ENCODE data around the gene DNAJA4. TPM values are rescaled to one million over a fixed set of nuclear protein-coding genes. Genes with fewer than 3 reads are reported as not detected.

The DNAJA4 gene
- total and polyA plus RNA-seq, 12 donors, result 40.0 to 226 (median 150) TPM

DNA sequence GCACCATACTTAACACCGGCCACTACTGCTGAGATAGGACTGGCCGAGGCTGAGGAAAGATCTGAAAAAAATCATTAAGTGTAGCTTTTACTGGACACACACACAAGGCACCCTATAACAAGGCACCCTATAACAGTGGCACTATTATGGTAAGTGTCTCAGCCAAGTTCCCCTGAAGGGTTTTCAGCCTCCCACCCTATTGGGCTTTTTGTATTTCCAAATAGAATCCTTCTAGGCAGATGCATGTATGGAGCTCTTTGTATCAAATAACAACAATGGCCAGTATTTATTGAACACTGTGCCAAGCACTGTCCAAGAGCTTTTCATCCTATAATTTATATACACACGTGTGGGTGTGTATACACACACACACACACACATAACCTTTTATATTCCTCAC, 6.7 kb upstream of the DNAJA4 start:
- Histone ChIP-seq H3K9me3 (no peaks in the 10 kb centered on the region), H3K36me3 (no peaks in the 10 kb centered on the region), H3K4me1 (no peaks in the 10 kb centered on the region), H3K27me3 (no peaks in the 10 kb centered on the region), H3K4me3 (no peak overlapping the region), H3K27ac (no peak overlapping the region)
- intact Hi-C loops (cut with DNase I), result no loop called here
- WGBS, 2 donors, result 78 to 87% methylated on average over 3 of the region's 3 CpGs
- no peak for TF ChIP-seq CTCF (IDR thresholded peaks at IDR 0.05)
- DNase-seq (no peak), ATAC-seq (no peak)

DNA sequence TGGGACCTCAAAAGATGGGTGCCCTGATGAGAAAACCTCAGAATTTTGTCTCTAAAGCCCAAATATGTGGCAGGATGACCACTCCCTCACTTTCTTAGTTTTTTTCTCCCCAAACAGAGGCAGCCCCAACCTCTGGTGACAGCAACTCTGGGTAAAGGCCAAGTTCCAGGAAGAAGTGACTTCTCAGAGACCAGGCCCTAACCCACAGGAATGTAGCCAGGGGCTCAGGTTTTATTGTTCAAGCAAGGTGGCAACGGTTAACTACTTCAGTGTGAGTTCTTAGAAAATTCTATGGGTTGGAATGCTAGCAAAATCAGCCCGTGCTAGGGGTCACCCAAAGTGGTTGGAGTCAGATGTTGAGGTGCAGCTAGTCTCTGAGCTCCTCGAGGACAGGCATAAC, 5.1 kb upstream of the DNAJA4 start:
- no peaks in the 10 kb centered on the region for H3K9me3 ChIP-seq
- no peaks in the 10 kb centered on the region for H3K36me3 ChIP-seq
- no peak for TF ChIP-seq CTCF (IDR thresholded peaks at IDR 0.05)
- intact Hi-C loops (cut with DNase I), result no loop called here
- H3K27me3 ChIP-seq, result no peaks in the 10 kb centered on the region
- H3K4me1 ChIP-seq, result peaks cover 0 to 6% (median 0%) of the 10 kb centered on the region in 9 donors
- 89% methylated on average over 3 of the region's 3 CpGs for WGBS, 2 donors
- no peak for DNase-seq
- no peak overlapping the region for H3K4me3 ChIP-seq
- no peak overlapping the region for H3K27ac ChIP-seq
- ATAC-seq, result no peak

GRCh38 chr15:78260489-78260888, 3.9 kb upstream of the DNAJA4 start:
- intact Hi-C loops (cut with DNase I), result no loop called here
- no peak for TF ChIP-seq CTCF (IDR thresholded peaks at IDR 0.05)
- 62% methylated on average over 2 of the region's 2 CpGs for WGBS, 2 donors
- H3K27ac ChIP-seq, result no peak overlapping the region
- H3K27me3 ChIP-seq, result no peaks in the 10 kb centered on the region
- no peak overlapping the region for H3K4me3 ChIP-seq
- no peaks in the 10 kb centered on the region for H3K9me3 ChIP-seq
- peaks cover 0 to 16% (median 7%) of the 10 kb centered on the region in 9 donors for H3K4me1 ChIP-seq
- no peak for ATAC-seq
- DNase-seq, result no peak
- H3K36me3 ChIP-seq, result no peaks in the 10 kb centered on the region

- ATAC-seq, result no peak
- intact Hi-C loops (cut with DNase I), result no loop called here
- H3K4me3 ChIP-seq, result no peak overlapping the region
- H3K36me3 ChIP-seq, result no peaks in the 10 kb centered on the region
- DNase-seq, result no peak
- no peak for TF ChIP-seq CTCF (IDR thresholded peaks at IDR 0.05)
- 91 to 92% methylated on average over 3 of the region's 3 CpGs for WGBS, 2 donors
- H3K27me3 ChIP-seq, result no peaks in the 10 kb centered on the region
- H3K9me3 ChIP-seq, result no peaks in the 10 kb centered on the region
- H3K4me1 ChIP-seq, result peaks cover 0 to 20% (median 13%) of the 10 kb centered on the region in 9 donors
- H3K27ac ChIP-seq, result no peak overlapping the region
Measured at GRCh38 chr15:78261062-78261461, 3.3 kb upstream of the DNAJA4 start.
